ENCODE measurements around the gene LIG3. TPM values are rescaled to one million over a fixed set of nuclear protein-coding genes. Genes with fewer than 3 reads are reported as not detected.

The LIG3 gene
- total and polyA plus RNA-seq, 2 of the 13 experiments (the other 11 are each of a cell fraction or from before 2014, with no cell fraction given): 34.4 to 36.2 TPM

DNA sequence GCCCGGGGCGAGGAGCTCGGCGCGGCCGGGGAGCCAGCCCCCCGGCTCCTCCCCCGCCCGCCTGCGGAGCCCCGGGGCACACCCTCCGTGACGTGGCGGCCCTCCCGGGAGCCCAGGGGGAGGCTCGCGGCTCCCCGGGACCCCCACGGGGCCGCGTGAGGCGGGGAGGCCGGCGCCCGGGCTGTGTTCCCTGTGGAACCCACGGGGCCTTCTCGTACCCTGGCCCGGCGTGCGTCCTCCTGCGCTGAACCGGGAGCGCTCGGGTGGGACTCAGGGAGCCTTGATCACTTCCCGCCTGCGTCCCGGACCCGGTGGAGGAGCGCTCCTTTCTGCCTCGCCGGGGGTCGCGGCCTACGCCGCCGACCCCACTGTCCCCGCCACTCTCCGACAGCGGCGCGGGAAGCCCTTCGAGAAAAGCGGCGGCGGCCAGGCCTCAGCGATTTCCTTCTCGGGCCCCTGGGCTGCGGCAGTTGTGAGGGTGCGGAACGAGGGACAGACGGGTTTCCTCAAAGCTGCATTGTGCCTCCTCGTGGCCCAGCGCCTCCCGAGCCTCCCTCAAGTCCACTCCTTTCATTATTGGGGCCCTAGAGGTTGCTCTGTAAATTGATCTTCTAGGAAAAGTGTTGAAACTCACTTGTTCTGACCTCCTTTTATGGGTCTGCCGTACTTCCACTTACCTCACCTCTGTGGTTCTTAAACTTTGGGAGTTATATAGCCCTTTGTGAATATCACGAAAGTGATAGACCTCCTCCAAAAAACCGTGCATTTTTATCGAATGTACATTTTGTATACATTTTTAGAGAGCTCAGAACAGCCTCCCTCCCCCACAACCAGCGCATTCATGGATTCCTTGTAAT, 597 bp downstream of the LIG3 start (continued):
- no peak for TF ChIP-seq ZNF180 (CRISPR knock-in tag; IDR thresholded peaks at IDR 0.05; ENCODE audit: borderline replicate concordance, low read depth)
- no peak for TF ChIP-seq ZNF326 (CRISPR knock-in tag; IDR thresholded peaks at IDR 0.05; ENCODE audit: borderline replicate concordance)
- peak; percentile 9; the same call in 1 of the 2 replicates for TF ChIP-seq ZNF788 (CRISPR knock-in tag; IDR thresholded peaks at IDR 0.05; ENCODE audit: borderline replicate concordance)
- no peak for TF ChIP-seq RCOR2 (CRISPR knock-in tag; IDR thresholded peaks at IDR 0.05)
- TF ChIP-seq ZNF709 (CRISPR knock-in tag; IDR thresholded peaks at IDR 0.05): no peak
- TF ChIP-seq, protein P1, sequence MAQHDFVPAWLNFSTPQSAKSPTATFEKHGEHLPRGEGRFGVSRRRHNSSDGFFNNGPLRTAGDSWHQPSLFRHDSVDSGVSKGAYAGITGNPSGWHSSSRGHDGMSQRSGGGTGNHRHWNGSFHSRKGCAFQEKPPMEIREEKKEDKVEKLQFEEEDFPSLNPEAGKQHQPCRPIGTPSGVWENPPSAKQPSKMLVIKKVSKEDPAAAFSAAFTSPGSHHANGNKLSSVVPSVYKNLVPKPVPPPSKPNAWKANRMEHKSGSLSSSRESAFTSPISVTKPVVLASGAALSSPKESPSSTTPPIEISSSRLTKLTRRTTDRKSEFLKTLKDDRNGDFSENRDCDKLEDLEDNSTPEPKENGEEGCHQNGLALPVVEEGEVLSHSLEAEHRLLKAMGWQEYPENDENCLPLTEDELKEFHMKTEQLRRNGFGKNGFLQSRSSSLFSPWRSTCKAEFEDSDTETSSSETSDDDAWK (CRISPR knock-in tag; IDR thresholded peaks at IDR 0.05): no peak
- no peak for TF ChIP-seq ZNF713 (CRISPR knock-in tag; IDR thresholded peaks at IDR 0.05)
- no peak for TF ChIP-seq ZNF83 (CRISPR knock-in tag; IDR thresholded peaks at IDR 0.05; ENCODE audit: borderline replicate concordance)
- TF ChIP-seq, protein P2, sequence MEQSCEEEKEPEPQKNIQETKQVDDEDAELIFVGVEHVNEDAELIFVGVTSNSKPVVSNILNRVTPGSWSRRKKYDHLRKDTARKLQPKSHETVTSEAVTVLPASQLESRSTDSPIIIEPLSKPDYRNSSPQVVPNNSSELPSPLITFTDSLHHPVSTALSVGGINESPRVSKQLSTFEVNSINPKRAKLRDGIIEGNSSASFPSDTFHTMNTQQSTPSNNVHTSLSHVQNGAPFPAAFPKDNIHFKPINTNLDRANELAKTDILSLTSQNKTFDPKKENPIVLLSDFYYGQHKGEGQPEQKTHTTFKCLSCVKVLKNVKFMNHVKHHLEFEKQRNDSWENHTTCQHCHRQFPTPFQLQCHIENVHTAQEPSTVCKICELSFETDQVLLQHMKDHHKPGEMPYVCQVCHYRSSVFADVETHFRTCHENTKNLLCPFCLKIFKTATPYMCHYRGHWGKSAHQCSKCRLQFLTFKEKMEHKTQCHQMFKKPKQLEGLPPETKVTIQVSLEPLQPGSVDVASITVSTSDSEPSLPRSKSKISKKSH (CRISPR knock-in tag; IDR thresholded peaks at IDR 0.05; ENCODE audit: borderline replicate concordance): no peak; the same call in 1 of the 2 replicates
- 0 out of 2 replicates have a peak, but pooled peaks have one; percentile 32 for TF ChIP-seq REL (CRISPR knock-in tag; conservative IDR thresholded peaks at IDR 0.05)
- TF ChIP-seq BRD4 (CRISPR knock-in tag; IDR thresholded peaks at IDR 0.05): no peak; the same call in 1 of the 2 replicates
- no peak for TF ChIP-seq LCORL (IDR thresholded peaks at IDR 0.05)
- 0 out of 2 replicates have a peak, but pooled peaks have one; percentile 38 for TF ChIP-seq LCORL (CRISPR knock-in tag; IDR thresholded peaks at IDR 0.05)
- TF ChIP-seq ONECUT2 (CRISPR knock-in tag; IDR thresholded peaks at IDR 0.05): no peak
- TF ChIP-seq RXRB (CRISPR knock-in tag; IDR thresholded peaks at IDR 0.05; ENCODE audit: borderline replicate concordance): no peak
- TF ChIP-seq ZNF737 (CRISPR knock-in tag; IDR thresholded peaks at IDR 0.05; ENCODE audit: borderline replicate concordance): no peak
- no peak for TF ChIP-seq SMAD1 (CRISPR knock-in tag; IDR thresholded peaks at IDR 0.05; ENCODE audit: borderline replicate concordance, low read depth)
- peak; percentile 83; the same call in 1 of the 2 replicates for TF ChIP-seq ZFX (CRISPR knock-in tag; IDR thresholded peaks at IDR 0.05; ENCODE audit: low read depth)
- TF ChIP-seq, protein P3, sequence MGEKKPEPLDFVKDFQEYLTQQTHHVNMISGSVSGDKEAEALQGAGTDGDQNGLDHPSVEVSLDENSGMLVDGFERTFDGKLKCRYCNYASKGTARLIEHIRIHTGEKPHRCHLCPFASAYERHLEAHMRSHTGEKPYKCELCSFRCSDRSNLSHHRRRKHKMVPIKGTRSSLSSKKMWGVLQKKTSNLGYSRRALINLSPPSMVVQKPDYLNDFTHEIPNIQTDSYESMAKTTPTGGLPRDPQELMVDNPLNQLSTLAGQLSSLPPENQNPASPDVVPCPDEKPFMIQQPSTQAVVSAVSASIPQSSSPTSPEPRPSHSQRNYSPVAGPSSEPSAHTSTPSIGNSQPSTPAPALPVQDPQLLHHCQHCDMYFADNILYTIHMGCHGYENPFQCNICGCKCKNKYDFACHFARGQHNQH (CRISPR knock-in tag; IDR thresholded peaks at IDR 0.05): no peak
- 0 out of 2 replicates have a peak, but pooled peaks have one; percentile 25 for TF ChIP-seq ZNF24 (IDR thresholded peaks at IDR 0.05)
- no peak for TF ChIP-seq TCF7 (IDR thresholded peaks at IDR 0.05; ENCODE audit: low read depth)
- TF ChIP-seq, protein P4, sequence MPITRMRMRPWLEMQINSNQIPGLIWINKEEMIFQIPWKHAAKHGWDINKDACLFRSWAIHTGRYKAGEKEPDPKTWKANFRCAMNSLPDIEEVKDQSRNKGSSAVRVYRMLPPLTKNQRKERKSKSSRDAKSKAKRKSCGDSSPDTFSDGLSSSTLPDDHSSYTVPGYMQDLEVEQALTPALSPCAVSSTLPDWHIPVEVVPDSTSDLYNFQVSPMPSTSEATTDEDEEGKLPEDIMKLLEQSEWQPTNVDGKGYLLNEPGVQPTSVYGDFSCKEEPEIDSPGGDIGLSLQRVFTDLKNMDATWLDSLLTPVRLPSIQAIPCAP (CRISPR knock-in tag; IDR thresholded peaks at IDR 0.05; ENCODE audit: low read depth): no peak
- no peak; the same call in 1 of the 2 replicates for TF ChIP-seq ZNF367 (CRISPR knock-in tag; IDR thresholded peaks at IDR 0.05; ENCODE audit: borderline replicate concordance)
- TF ChIP-seq ZNF530 (CRISPR knock-in tag; IDR thresholded peaks at IDR 0.05; ENCODE audit: low read depth): no peak
- no peak for TF ChIP-seq KMT2A (CRISPR knock-in tag; IDR thresholded peaks at IDR 0.05)
- TF ChIP-seq SP4 (CRISPR knock-in tag; IDR thresholded peaks at IDR 0.05): no peak

All from HepG2 (cell line).